GM23338 (cell line): ENCODE measurements around the gene ING1. TPM values are rescaled to one million over a fixed set of nuclear protein-coding genes. Genes with fewer than 3 reads are reported as not detected.

Experiments
- CTCF ChIP-seq, 2 experiments: fragments of 200-600 bp in 1 of 2; sonication (generic) in 1 of 2; conservative IDR thresholded peaks; 2 replicates each; pipeline versions ENCODE4 v1.5.1 to v1.6.1; 2016 to 2017; ENCODE audit warnings: antibody characterized with exemption in 2 of 2, low read depth in 2 of 2, mild to moderate bottlenecking in 2 of 2, moderate library complexity in 1 of 2
- ETS1 ChIP-seq: IDR thresholded peaks from 2 replicates; pipeline ENCODE4 v1.6.1; 2016; ENCODE audit warnings: antibody characterized with exemption
- EZH2 ChIP-seq: fragments of 200-600 bp; sonication (generic); IDR thresholded peaks from one replicate; pipeline ENCODE4 v1.8.0; 2017; ENCODE audit warnings: antibody characterized with exemption, mild to moderate bottlenecking, low read depth; ENCODE audit not compliant: unreplicated experiment
- EZH2phosphoT487 ChIP-seq: fragments of 200-600 bp; sonication (generic); IDR thresholded peaks from one replicate; pipeline ENCODE4 v1.8.1; 2018; ENCODE audit warnings: antibody characterized with exemption; ENCODE audit not compliant: unreplicated experiment
- NANOG ChIP-seq: IDR thresholded peaks from 2 replicates; pipeline ENCODE4 v1.6.1; 2016; ENCODE audit warnings: antibody characterized with exemption, borderline replicate concordance
- STAT1 ChIP-seq: IDR thresholded peaks from one replicate; pipeline ENCODE4 v1.6.1; 2016; ENCODE audit warnings: antibody characterized with exemption; ENCODE audit not compliant: unreplicated experiment
- ZNF114 ChIP-seq: fragments of 250-450 bp; sonication (Bioruptor Pico); IDR thresholded peaks from 2 replicates; pipeline ENCODE4 v1.5.0; 2020; ENCODE audit warnings: mild to moderate bottlenecking, moderate library complexity
- polyA plus RNA-seq: library from polyadenylated mRNA; unstranded; fragments of >200 nt; fragmentation: Nextera tagmentation; extraction: Ambion mirVana; gene quantifications from 2 replicates; pipeline ENCODE4 v1.2.1, GENCODE V29; 2016
- total RNA-seq: library from RNA; depleted of rRNA; stranded (reverse); fragments of >200 nt; shearing (Covaris generic); gene quantifications from 2 replicates; pipeline ENCODE4 v1.2.3, GENCODE V29; 2014
- TF ChIP-seq, protein P1 (sequence below): fragments of 250-450 bp; sonication (Bioruptor Pico); IDR thresholded peaks from 2 replicates; pipeline ENCODE4 v1.5.0; 2020; ENCODE audit warnings: mild to moderate bottlenecking, moderate library complexity

ING1 gene
- total and polyA plus RNA-seq, 2 experiments from 2014 or later: 27.4 to 34.4 TPM

- TF ChIP-seq, protein P1, sequence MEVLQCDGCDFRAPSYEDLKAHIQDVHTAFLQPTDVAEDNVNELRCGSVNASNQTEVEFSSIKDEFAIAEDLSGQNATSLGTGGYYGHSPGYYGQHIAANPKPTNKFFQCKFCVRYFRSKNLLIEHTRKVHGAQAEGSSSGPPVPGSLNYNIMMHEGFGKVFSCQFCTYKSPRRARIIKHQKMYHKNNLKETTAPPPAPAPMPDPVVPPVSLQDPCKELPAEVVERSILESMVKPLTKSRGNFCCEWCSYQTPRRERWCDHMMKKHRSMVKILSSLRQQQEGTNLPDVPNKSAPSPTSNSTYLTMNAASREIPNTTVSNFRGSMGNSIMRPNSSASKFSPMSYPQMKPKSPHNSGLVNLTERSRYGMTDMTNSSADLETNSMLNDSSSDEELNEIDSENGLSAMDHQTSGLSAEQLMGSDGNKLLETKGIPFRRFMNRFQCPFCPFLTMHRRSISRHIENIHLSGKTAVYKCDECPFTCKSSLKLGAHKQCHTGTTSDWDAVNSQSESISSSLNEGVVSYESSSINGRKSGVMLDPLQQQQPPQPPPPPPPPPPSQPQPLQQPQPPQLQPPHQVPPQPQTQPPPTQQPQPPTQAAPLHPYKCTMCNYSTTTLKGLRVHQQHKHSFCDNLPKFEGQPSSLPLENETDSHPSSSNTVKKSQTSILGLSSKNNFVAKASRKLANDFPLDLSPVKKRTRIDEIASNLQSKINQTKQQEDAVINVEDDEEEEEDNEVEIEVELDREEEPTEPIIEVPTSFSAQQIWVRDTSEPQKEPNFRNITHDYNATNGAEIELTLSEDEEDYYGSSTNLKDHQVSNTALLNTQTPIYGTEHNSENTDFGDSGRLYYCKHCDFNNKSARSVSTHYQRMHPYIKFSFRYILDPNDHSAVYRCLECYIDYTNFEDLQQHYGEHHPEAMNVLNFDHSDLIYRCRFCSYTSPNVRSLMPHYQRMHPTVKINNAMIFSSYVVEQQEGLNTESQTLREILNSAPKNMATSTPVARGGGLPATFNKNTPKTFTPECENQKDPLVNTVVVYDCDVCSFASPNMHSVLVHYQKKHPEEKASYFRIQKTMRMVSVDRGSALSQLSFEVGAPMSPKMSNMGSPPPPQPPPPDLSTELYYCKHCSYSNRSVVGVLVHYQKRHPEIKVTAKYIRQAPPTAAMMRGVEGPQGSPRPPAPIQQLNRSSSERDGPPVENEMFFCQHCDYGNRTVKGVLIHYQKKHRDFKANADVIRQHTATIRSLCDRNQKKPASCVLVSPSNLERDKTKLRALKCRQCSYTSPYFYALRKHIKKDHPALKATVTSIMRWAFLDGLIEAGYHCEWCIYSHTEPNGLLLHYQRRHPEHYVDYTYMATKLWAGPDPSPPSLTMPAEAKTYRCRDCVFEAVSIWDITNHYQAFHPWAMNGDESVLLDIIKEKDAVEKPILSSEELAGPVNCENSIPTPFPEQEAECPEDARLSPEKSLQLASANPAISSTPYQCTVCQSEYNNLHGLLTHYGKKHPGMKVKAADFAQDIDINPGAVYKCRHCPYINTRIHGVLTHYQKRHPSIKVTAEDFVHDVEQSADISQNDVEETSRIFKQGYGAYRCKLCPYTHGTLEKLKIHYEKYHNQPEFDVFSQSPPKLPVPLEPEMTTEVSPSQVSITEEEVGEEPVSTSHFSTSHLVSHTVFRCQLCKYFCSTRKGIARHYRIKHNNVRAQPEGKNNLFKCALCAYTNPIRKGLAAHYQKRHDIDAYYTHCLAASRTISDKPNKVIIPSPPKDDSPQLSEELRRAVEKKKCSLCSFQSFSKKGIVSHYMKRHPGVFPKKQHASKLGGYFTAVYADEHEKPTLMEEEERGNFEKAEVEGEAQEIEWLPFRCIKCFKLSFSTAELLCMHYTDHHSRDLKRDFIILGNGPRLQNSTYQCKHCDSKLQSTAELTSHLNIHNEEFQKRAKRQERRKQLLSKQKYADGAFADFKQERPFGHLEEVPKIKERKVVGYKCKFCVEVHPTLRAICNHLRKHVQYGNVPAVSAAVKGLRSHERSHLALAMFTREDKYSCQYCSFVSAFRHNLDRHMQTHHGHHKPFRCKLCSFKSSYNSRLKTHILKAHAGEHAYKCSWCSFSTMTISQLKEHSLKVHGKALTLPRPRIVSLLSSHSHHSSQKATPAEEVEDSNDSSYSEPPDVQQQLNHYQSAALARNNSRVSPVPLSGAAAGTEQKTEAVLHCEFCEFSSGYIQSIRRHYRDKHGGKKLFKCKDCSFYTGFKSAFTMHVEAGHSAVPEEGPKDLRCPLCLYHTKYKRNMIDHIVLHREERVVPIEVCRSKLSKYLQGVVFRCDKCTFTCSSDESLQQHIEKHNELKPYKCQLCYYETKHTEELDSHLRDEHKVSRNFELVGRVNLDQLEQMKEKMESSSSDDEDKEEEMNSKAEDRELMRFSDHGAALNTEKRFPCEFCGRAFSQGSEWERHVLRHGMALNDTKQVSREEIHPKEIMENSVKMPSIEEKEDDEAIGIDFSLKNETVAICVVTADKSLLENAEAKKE: no peak
- no peak for TF ChIP-seq ZNF114
- TF ChIP-seq STAT1: no peak
- TF ChIP-seq ETS1: no peak
- no peak for TF ChIP-seq CTCF (conservative IDR thresholded peaks at IDR 0.05; ENCODE audit: low read depth in 2 of 2)
- no peak for TF ChIP-seq NANOG
- no peak for TF ChIP-seq EZH2
- TF ChIP-seq EZH2phosphoT487: no peak
These were observed 5.7 kb downstream of the ING1 start (continued) for GRCh38 chr13:110719036-110719710.
